A549 treated with ZK216348 at 1 μM for 4 hours (cell line): ENCODE measurements around the gene STX19. TPM values are rescaled to one million over a fixed set of nuclear protein-coding genes. Genes with fewer than 3 reads are reported as not detected.

Source experiments
- total RNA-seq: library from RNA; stranded (reverse); fragments of 200-300 nt; extraction: Qiagen RNA extraction; gene quantifications from 5 replicates; pipeline ENCODE4 v1.2.3, GENCODE V29; 2022; ENCODE audit warnings: low read depth

STX19 gene, protein sequence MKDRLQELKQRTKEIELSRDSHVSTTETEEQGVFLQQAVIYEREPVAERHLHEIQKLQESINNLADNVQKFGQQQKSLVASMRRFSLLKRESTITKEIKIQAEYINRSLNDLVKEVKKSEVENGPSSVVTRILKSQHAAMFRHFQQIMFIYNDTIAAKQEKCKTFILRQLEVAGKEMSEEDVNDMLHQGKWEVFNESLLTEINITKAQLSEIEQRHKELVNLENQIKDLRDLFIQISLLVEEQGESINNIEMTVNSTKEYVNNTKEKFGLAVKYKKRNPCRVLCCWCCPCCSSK
- total RNA-seq, result not detected in 5 replicates

DNA sequence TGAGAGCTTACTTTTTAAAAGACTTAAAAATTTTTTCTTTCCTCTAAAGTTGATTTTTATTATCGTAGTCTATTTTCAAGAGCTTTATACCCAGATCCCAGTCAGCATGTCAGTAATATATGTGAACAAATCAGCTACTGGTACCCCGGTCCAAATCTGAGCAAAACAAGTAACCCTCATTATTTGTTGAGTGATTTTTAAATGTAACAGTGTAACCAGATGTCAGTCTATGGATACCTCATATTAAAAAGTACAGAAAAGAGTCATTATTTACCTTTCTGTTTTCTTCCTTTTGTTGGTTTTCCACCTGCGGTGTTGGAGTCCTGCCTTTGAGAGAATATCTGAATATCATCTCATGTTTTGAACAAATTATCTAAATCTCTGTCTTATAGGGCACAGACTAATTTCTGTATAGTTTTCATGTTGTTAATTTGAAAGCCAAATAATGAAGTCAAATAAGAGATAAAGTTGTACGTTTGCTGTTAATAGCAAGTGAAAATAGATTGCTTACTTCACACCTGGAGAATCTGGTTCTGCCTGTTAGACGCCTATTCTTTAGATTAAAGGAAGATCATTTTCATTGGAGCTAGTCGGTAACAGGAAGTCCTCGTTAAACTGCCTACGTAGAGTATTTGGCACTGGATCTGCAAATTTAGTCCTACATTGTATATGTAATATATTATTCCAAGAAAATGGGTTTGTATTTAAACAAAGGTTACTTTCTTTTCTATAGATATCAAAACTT, at the start of gene STX19:
Gene STX19, minus strand, starts transcription at position 505 of the 745 bp plus-strand sequence. CDS start 13,328 bp downstream, outside the sequence.

DNA sequence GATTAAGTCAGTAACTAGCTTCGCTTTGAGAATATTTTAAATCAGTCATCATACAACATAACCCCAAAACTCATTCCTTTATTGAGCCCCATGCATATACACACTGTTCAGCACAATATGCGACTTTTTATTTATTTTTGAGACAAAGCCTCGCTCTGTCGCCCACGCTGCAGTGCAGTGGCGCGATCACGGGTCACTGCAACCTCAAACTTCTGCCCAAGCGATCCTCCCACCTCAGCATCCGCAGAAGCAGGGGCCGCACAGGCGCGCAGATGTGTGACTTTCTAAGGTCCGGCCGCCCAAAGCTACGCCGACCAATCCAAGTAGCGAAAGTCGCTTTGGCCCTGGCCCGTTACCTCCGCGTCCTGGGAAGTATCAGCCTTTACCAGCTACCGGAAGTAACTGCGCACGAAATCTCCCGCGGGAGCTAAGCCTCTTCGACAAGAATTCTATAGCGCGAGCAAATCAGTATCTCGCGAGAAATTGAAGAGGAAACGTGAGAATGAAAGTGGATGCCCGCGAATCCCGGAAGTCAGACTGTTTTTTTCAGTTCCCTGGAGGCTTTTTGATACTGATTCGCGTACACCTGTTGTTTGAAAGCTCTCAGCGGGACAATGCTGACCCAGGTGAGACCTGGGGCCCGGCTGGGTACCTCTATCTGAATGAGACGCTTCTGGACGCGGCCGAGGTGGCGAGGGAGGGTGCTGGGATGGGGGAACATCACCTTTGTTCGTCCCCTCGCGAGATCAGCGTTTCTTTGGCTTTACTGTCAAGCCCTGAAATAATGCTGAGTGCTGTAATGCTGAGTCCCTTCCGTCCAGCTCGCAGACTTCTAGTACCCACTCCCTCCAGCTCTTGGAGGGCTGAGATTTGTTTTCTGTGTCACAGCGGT, 34.4 kb upstream of the STX19 start, which contains the start of the genes DHFR2 and NSUN3:
Gene DHFR2, minus strand, starts transcription at position 404 of the 892 bp plus-strand sequence. CDS start 1,405 bp downstream, outside the sequence.
Gene NSUN3, plus strand, starts transcription at position 549 of the 892 bp plus-strand sequence. Its CDS starts 66 bp downstream, at position 615.

DNA sequence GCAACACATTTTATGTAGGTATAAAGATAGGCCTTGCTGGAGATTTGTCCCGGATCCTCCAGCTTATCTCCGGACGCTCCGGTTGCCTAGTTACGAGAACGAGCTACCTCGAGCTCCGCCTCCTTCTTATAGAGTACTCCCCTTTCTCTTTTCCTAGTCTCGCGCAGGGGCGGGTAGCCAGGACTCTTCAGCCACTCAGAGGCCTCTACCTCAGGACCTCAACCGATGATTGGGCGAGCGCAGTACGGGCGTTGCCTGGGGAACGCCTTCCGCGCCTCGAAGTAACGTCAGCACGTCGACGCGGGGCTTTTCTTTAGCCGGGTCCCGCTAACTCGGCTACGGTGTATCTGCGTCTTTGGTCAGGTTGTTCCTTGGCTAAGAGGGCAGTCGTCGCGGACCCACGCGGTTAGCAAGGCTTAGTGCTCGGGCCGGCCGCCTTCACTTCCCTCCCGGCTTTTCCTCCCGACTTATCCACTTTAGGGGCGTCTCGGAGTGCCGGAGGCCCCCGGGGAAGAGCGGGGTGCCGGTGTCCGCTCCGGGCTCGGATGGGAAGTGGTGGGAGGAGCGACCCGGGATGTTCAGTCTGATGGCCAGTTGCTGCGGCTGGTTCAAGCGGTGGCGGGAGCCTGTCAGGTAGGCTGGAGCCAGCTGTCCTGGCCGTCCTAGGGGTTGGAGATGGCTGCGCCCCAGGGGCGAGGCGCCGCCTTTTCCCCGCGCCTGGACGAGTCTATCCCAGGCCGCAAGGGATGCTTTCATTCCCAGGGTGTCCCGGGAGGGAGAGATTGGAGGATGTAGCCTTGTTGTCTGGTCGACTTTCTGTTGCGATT, 48.3 kb downstream of the STX19 start, which contains the start of gene ARL13B:
Gene ARL13B, plus strand, starts transcription at position 306 of the 827 bp plus-strand sequence. Its CDS starts 269 bp downstream, at position 575.

DNA sequence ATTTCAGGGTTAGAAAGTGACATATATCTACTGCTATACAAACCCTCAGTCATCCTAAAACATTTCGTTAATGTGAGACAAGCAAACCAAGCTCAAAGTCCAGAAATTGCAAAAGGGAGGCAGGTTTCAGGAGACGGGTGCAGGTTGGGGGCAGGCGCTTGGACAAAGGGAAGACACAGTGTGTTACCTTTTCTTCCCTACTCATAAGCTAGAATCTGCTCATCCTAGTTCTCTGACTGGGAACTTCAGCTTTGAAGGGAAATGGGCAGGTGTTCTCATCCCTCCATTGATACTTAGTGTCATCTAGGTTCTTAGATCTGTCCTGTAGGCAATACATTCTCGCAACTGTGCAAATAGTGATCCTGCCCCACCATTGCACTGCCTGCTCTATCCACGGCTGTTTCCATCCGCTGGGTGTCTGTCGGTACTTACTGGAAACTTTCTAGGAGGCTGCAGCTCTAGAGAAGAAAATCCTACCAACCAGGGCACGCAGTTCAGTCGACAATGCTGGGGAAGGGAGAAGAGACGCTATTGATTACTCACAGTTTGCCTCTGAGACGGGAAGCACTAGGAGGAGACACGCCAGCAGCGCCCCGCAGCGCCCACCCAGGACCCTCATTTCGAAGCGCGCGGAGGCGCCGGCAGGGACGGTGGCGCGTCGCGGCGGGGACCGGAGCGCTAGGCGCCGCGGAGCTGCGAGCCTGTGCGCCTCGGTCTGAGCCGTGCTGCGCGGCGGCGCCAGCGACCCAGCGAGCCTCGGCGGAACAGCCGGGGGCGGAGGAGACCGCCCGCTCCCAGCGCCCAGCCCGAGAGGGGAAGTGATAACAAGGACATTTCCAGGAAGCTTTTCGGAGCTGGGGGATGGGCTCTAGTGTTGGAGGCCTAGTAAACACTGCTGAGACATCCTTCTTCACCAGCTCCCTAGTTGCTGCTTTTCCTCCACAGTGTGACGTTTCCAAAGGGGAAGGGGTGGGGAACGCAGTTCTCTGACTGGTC, 55.0 kb downstream of the STX19 start, which contains the start of gene PROS1:
Gene PROS1, minus strand, starts transcription at position 766 of the 996 bp plus-strand sequence. Its CDS starts 147 bp downstream, at position 619.

Other genes starting within 250 kb of the STX19 start
- gene PROS1, start 54.7 kb downstream of the STX19 start, total RNA-seq, result 6.8 to 13.9 TPM (median 11.6 TPM) in 5 replicates
- 7.9 to 15.2 TPM (median 12.2 TPM) in 5 replicates for gene ARL13B, start 48.4 kb downstream of the STX19 start, total RNA-seq
- gene DHFR2, start 34.3 kb upstream of the STX19 start, total RNA-seq, result 2.6 to 4.6 TPM (median 3.0 TPM) in 5 replicates
- gene NSUN3, start 34.5 kb upstream of the STX19 start, total RNA-seq, result 4.8 to 8.4 TPM (median 6.9 TPM) in 5 replicates